Measurements from ENCODE around the gene FNDC3B.
"Not testable (repeated sequence)": the region's sequence is repeated elsewhere in the genome, so short reads cannot be mapped to it uniquely, and the experiment has no call there.

The FNDC3B gene

DNA sequence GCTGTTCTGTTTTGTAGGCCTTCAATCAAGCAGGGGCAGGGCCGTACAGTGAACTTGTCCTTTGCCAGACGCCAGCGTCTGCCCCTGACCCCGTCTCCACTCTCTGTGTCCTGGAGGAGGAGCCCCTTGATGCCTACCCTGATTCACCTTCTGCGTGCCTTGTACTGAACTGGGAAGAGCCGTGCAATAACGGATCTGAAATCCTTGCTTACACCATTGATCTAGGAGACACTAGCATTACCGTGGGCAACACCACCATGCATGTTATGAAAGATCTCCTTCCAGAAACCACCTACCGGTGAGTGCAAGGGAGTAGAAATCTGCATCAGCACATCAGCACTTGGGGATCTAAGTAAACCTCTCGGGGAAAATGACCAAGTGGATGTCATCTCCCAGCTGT lies 313.4 kb downstream of the FNDC3B start:
- no peak for DNase-seq

DNA sequence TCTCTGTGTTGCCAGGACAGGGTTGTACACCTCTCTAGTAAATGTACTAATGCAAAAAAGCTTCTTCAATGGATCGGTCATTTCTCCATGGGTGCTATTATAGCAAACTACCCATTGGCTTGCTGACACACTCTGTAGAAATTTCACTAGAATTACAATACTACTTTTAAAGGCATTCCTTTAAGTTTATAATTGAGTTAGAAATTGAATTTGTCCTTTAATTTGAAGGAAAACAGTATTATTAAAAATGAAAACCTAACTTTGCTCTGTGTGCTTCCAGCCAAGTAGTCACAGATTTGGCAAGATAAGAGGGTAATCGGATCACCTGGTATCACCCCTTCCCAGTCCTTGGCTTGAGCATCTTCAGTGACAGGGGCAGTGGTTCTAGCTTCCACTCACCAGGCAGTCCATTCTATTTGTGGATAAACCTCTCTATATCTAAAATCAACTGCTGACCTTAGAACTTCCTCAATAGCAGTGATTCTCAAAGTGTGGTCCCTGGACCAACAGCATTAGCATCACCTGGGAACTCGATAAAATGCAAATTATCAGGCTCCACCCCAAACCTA lies 315.6 kb downstream of the FNDC3B start:
- DNase-seq, result no peak

- peak; percentile 5 for DNase-seq
Observed at GRCh38 chr3:172355836-172356235, 316.5 kb downstream of the FNDC3B start.

DNA sequence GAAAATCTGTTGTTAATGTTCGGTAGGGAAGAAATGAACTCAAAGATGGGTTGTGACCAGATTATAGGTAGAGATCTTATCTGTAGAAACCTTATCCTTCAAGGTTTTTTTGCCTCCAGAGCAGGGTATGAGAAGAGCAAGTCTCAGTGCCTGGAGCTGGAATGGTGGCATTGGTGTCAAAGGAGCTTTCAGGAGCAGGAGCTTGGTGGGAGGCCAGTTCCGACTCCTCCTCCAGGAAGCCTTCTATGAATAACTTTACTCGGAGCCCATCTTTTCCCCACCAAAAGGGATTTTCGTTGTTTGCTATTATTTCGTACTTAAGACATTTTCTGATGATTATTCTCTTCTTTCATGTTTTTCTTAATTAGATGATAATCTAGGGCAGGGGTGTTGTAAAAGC lies 317.0 kb downstream of the FNDC3B start:
- no peak for DNase-seq

DNA sequence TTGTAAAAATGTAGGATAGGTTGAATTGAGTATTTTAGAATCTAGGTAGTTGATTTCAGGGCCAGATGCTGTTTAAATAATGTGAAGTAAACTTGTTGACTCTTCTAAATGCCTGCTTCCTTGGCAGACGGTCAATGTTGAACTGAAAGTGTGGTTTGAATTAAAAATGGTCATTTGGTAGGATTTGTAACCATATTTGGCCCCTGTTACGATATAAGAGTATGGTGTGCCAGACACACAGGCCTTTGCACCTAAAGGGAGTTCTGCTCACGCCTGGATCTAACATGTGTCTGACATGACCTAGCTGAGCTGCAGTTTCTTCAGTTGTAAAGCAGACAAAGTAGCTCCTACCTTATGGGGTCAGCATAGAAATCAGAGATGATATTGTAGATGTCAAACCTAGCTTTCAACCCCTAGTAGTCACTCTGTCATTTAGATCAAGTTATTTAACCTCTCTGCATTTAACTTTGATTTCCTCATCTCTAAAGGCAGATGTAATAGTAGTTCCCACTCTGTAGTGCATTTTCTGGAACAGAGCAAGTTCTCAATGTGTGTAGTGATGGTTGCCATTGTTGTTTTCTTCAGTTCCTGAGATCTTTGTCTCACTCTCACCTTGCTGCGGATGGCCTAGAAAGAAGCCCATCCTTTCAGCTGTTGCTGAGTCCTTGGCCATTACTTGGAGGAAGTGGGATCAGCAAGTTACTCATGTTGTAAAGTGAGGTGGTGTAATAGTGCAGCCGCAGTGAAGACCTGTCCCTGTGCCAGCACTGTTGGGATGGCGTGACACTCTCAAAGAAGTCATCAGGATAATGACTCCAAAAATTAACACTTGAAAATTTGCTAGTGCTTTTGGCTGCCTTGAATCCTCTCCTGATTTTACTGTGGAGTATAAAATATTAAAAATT lies 318.7 kb downstream of the FNDC3B start:
- no peak for DNase-seq

- no peak for DNase-seq
Observed at GRCh38 chr3:172359231-172359630, 319.9 kb downstream of the FNDC3B start.

GRCh38 chr3:172359996-172360395 lies 320.6 kb downstream of the FNDC3B start:
- DNase-seq, result no peak

- no peak for DNase-seq
Observed at GRCh38 chr3:172362583-172362982, 323.2 kb downstream of the FNDC3B start.

DNA sequence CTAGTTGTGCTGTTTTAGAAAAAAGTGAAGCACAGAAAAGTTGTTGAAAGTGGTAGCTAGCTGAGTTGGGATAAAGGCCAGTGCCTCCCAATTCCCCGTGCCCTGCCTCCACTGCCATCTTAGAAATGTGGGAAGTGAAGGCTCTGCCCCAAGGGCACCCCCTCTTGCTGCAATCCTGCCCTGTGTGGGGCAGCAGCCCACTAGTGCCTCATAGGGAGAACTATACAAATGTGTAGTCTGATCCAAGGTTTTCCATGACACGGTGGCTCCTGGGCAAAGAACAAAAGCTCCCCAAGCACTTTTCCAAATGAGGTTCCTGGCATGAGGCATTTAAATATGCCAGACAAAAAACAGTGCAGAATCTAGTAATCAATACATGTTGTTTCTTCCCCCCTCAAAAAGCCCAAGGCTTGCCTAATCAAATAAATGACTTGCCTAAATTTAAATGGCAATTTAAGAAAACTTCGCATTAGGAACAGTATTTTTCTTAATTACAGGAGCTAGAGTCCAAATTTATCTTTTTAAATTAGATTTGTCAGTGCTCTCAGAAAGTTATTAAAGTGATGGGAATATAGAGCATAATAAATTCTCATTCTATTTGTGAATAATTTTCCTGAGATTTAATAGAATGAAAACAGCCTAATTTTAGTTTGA lies 325.1 kb downstream of the FNDC3B start:
- DNase-seq, result no peak

DNA sequence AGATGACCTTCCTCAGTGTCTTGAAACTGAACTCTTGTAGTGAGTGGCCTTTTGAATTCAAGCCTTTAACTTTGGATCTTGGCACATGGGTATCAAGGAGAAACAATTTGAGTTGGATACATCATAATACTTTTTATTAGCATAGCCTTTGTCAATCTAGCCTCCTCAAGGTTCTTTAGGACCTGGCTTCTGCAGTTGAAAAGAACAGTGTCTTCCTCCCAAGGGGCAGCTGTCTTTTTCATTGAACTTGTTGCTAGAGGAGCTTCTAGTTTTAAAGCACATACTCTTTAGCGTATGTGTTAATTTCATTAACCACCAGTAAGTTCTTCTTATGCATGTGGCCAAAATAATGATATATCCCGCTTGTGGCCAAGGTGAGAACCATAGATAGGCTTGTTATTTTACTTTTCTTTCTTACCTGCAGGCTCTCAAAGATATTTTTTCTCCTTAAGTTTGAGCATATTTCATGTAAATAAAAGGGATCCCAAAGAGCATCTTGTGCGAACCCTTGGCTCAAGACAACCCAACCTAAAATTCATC lies 325.7 kb downstream of the FNDC3B start:
- DNase-seq, result no peak

GRCh38 chr3:172367205-172368105 lies 328.1 kb downstream of the FNDC3B start:
- DNase-seq, result no peak

DNA sequence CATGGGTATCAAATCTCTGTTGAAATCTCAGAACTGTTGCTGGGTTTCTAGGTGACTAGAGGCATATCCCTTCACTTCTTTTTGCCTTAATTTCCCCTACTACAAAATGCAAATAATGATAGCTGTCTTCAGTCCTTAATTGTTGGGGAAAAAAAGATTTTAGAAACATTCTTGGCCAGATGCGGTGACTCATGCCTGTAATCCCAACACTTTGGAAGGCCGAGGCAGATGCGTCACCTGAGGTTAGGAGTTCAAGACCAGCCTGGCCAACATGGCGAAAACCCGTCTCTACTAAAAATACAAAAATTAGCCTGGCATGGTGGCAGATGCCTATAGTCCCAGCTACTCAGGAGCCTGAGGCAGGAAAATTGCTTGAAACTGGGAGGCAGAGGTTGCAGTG lies 329.2 kb downstream of the FNDC3B start:
- DNase-seq, result not testable (repeated sequence)

DNA sequence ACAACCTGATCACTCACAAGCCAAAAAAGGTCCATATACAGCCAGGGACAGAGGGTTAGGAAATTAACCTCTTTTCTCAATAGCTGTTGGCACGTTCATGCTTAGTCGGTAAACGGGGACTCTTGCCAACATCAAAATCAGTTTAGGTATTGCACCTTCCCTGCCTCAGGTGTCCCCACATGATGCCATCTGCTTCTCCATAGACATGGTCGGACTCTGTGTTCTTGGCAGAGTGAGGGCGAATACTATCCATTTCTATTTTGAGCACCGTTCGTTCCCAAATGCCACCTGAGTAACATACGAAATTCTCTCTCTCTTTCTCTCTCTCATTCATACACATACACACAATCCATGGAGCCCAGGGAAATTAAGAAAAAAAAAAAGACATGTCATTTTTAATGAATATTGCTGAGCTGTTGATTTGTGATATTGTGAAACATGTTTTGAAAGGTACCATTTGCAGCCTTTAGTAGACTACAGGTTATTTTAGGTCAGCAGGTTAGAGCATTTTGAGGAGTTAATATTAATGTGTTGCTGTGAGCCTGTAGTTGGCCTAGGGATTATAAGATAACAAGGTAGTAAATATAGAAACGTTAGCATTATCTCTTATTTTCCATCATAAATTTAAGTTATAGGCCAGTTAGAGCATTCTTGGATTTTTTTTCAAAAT lies 330.3 kb downstream of the FNDC3B start:
- DNase-seq, result peak; percentile 29

DNA sequence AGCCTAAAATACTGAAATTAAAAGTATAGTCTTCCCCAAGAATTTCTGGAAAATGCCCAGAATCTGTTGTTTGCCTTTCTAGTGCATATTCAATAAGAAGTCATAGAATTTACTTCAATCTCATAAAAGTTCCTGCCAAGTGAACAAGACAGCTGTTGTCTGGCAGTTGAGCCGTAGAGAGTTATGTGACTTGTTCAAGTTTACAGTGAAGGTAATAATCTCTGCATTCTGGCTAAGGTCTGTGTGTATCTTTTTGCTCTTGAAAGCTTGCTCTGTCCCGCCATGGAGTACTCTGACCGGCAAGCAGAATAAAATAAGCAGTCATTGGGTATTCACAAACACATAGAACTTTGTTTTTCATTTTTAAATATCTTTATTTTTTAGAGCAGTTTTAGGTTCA lies 331.0 kb downstream of the FNDC3B start:
- no peak for DNase-seq

- DNase-seq, result no peak
Observed at GRCh38 chr3:172371544-172371943, 332.2 kb downstream of the FNDC3B start.

DNA sequence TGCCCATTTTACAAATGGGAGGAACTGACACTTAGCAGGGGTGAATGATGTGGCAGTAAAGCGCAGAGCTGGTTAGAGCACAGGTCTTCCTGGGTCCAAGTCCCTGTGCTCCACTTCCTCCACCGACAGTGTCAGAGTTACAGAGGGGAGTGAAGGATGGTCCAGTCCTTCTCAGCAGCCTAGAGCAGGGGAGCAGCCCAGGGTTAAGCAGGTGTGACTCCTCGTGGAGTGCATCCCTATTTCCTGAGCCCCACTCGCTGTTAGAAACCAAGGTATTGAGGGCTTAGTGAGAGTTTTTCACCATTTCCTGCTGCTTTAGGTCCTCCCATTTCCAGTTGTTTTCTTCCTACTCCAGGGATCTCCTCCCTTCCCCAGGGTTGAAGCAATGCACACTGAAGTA lies 333.5 kb downstream of the FNDC3B start:
- no peak for DNase-seq

GRCh38 chr3:172373912-172374311 lies 334.5 kb downstream of the FNDC3B start:
- DNase-seq, result no peak

GRCh38 chr3:172375206-172375850 lies 335.9 kb downstream of the FNDC3B start:
- no peak for DNase-seq

DNA sequence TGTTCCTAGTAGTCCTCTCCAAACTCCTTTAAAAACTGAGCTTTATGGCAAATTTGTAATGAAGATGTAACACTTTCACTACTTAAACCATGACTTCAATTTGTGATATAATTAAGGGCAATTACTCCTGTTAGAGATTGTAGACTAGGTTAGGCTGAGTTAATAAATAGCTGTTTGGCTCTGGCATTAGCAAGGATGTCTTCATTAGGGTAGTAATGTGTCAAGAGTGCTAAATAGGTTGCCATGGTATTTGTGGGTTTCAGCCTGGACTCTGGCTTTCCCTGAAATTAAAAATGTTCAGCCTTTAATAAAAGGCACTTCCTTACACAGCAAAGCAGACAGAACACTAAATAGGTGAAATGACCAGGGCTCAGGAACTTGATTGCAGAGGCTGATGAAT lies 337.0 kb downstream of the FNDC3B start:
- DNase-seq, result no peak

DNA sequence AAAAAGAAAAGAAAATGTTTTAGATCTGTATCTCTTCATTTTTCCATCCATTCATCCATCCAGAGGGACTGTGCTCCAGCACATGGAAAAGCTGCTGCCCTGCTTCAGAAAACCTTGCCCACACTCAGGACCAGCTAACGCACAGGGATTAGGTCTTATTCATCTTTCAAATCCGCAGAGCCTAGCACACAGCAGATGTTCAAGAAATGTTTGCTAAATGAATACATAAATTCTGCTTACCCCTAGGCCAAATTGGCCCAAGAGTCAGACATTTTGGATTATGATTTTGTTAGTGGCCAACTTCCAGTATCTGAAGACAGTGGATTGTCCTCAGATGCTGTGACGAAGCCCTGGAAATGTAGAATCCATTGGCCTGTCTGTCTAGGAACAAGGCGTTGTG lies 337.5 kb downstream of the FNDC3B start:
- DNase-seq, result no peak

GRCh38 chr3:172378439-172378838 lies 339.1 kb downstream of the FNDC3B start:
- DNase-seq, result no peak

GRCh38 chr3:172379372-172379771 lies 340.0 kb downstream of the FNDC3B start:
- DNase-seq, result no peak

Data from NCI-H1092 treated with DMSO at 0.1 percent for 48 hours (cell line).